AG10803 (cell line): ENCODE measurements around the gene TTI1.

Experiments
- DNase-seq: peaks from one replicate; pipeline ENCODE4 v3.0.0; 2010; ENCODE audit warnings: low read depth
- H3K4me3 ChIP-seq: 2 replicates; pipeline ENCODE4 v1.5.1; 2011; ENCODE audit warnings: mild to moderate bottlenecking, low read length, control low read depth
- TF ChIP-seq, protein P1 (sequence below): conservative IDR thresholded peaks from 2 replicates; pipeline ENCODE4 v1.5.1; 2011; ENCODE audit warnings: mild to moderate bottlenecking, low read length, control low read depth, inconsistent platforms

Gene TTI1

GRCh38 chr20:37936041-37936440 is 97.2 kb downstream of the TTI1 start:
- no peak for DNase-seq
- no peak overlapping the region for H3K4me3 ChIP-seq
- TF ChIP-seq, protein P1, sequence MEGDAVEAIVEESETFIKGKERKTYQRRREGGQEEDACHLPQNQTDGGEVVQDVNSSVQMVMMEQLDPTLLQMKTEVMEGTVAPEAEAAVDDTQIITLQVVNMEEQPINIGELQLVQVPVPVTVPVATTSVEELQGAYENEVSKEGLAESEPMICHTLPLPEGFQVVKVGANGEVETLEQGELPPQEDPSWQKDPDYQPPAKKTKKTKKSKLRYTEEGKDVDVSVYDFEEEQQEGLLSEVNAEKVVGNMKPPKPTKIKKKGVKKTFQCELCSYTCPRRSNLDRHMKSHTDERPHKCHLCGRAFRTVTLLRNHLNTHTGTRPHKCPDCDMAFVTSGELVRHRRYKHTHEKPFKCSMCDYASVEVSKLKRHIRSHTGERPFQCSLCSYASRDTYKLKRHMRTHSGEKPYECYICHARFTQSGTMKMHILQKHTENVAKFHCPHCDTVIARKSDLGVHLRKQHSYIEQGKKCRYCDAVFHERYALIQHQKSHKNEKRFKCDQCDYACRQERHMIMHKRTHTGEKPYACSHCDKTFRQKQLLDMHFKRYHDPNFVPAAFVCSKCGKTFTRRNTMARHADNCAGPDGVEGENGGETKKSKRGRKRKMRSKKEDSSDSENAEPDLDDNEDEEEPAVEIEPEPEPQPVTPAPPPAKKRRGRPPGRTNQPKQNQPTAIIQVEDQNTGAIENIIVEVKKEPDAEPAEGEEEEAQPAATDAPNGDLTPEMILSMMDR, result no peak

DNA sequence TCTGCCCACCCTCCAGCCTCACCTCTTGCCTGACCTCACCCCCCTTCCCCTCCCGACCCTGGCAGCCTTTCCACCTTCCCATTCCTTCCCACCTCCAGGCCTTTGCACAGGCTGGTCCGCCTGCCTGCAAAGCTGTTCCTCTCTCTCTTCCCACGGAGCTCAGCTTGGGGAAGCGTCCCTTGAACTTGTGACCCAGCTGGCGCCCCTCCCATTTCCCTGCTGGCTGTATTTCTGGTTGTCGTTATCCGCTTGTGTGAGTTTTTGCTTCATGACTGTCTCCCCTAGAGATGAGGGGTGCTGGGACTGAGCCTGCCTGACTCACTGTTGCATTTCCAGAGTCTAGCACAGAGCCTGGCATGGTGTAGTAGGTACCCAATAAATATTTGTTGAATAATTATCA is 97.8 kb downstream of the TTI1 start:
- no peak for DNase-seq
- H3K4me3 ChIP-seq, result no peak overlapping the region
- TF ChIP-seq, protein P1, result no peak

GRCh38 chr20:37934634-37935375 is 98.5 kb downstream of the TTI1 start:
- DNase-seq, result no peak
- TF ChIP-seq, protein P1, result no peak
- H3K4me3 ChIP-seq, result no peak overlapping the region

- DNase-seq, result no peak
- TF ChIP-seq, protein P1, result no peak
- H3K4me3 ChIP-seq, result no peak overlapping the region
These were observed 99.2 kb downstream of the TTI1 start for GRCh38 chr20:37933786-37934633.
